Neural progenitor cell (in vitro differentiated cells): ENCODE data around the gene GPHN. TPM values are rescaled to one million over a fixed set of nuclear protein-coding genes. Genes with fewer than 3 reads are reported as not detected.

Experiments used
- DNase-seq: peaks from one replicate; pipeline ENCODE4 v3.0.0-alpha.2; 2016; ENCODE audit warnings: low spot score
- H2AFZ ChIP-seq: fragments of 200-600 bp; sonication (generic); replicated peaks from 2 replicates; pipeline ENCODE4 v1.6.1; 2016; ENCODE audit warnings: antibody characterized with exemption
- H3F3A ChIP-seq: fragments of 200-600 bp; sonication (generic); 2 replicates; pipeline ENCODE4 v1.6.1; 2016; ENCODE audit warnings: antibody characterized with exemption, low read depth
- H3K27ac ChIP-seq: fragments of 200-600 bp; sonication (generic); 2 replicates; pipeline ENCODE4 v1.5.1; 2016; ENCODE audit warnings: mild to moderate bottlenecking
- H3K27me3 ChIP-seq: fragments of 200-600 bp; sonication (generic); 2 replicates; pipeline ENCODE4 v1.6.1; 2016; ENCODE audit warnings: mild to moderate bottlenecking, moderate library complexity
- H3K36me3 ChIP-seq: fragments of 200-600 bp; sonication (generic); 2 replicates; pipeline ENCODE4 v1.5.1; 2016
- H3K4me1 ChIP-seq: fragments of 200-600 bp; sonication (generic); 2 replicates; pipeline ENCODE4 v1.6.1; 2016; ENCODE audit warnings: mixed run types
- H3K4me2 ChIP-seq: fragments of 200-600 bp; sonication (generic); 2 replicates; pipeline ENCODE4 v1.6.1; 2016
- H3K4me3 ChIP-seq: fragments of 200-600 bp; sonication (generic); 2 replicates; pipeline ENCODE4 v1.5.1; 2016
- H3K79me2 ChIP-seq: fragments of 200-600 bp; sonication (generic); 2 replicates; pipeline ENCODE4 v1.6.1; 2016; ENCODE audit warnings: low read depth
- H3K9ac ChIP-seq: fragments of 200-600 bp; sonication (generic); 2 replicates; pipeline ENCODE4 v1.6.1; 2016
- H3K9me3 ChIP-seq: fragments of 200-600 bp; sonication (generic); 2 replicates; pipeline ENCODE4 v1.5.1; 2016; ENCODE audit warnings: low read depth
- H4K20me1 ChIP-seq: fragments of 200-600 bp; sonication (generic); 2 replicates; pipeline ENCODE4 v1.6.1; 2016; ENCODE audit warnings: low read depth
- H3K27ac Mint-ChIP-seq: 3 replicates; pipeline ENCODE4 v1.8.0; 2021; ENCODE audit warnings: mixed read lengths
- H3K27me3 Mint-ChIP-seq: 2 replicates; pipeline ENCODE4 v1.8.0; 2022; ENCODE audit warnings: low read depth, mild to moderate bottlenecking, inconsistent platforms, moderate library complexity, mixed read lengths; ENCODE audit not compliant: insufficient read depth
- H3K36me3 Mint-ChIP-seq: 3 replicates; pipeline ENCODE4 v1.8.0; 2021; ENCODE audit warnings: mixed read lengths
- H3K4me1 Mint-ChIP-seq: 3 replicates; pipeline ENCODE4 v1.8.0; 2021; ENCODE audit warnings: mixed read lengths
- H3K4me3 Mint-ChIP-seq: 3 replicates; pipeline ENCODE4 v1.8.0; 2021; ENCODE audit warnings: mild to moderate bottlenecking, moderate library complexity, mixed read lengths
- H3K9me3 Mint-ChIP-seq: 3 replicates; pipeline ENCODE4 v1.8.0; 2020; ENCODE audit warnings: mixed read lengths
- EZH2 ChIP-seq: fragments of 200-600 bp; sonication (generic); IDR thresholded peaks from 2 replicates; pipeline ENCODE4 v1.6.1; 2017; ENCODE audit warnings: antibody characterized with exemption, mild to moderate bottlenecking, moderate library complexity
- EZH2phosphoT487 ChIP-seq: fragments of 200-600 bp; sonication (generic); IDR thresholded peaks from 2 replicates; pipeline ENCODE4 v1.6.1; 2017; ENCODE audit warnings: antibody characterized with exemption
- total RNA-seq: library from RNA; depleted of rRNA; stranded (reverse); fragments of >200 nt; gene quantifications from 2 replicates; pipeline ENCODE4 v1.2.3, GENCODE V29; 2015; ENCODE audit warnings: low replicate concordance
- TF ChIP-seq, protein P1 (sequence below): fragments of 200-600 bp; sonication (generic); IDR thresholded peaks from 2 replicates; pipeline ENCODE4 v1.5.1; 2017; ENCODE audit warnings: antibody characterized with exemption, mild to moderate bottlenecking

Gene GPHN
- total RNA-seq, 1 donor from 2014 or later = 42.9 TPM

DNA sequence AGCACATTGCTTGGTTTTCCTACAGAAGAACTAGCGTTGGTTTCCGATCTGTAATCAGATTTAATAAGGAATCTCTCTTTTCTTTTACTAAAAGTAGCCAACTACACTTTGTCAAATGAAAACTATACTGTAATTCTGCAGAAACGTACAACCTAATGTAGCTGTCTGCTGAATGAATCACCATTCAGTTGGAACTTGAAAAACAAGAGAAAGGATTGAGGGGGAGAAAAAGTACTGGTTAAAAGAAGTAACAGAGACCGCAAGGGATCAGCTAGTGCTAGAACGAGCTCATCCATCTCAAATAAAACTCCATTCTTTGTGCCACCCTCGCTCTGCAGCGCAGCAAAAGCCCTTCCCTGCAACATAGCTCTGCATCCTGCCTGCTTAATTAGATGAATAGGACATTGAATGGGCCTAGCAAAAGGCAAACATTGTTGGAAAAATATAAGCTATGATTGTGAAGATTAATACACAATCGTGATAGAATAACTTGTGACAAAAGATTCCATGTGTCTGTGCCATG, 683.9 kb downstream of the GPHN start:
- Histone ChIP-seq H3K4me3 (no peak overlapping the region), H2AFZ (no peak overlapping the region), H3F3A (no peaks in the 10 kb centered on the region), H3K4me1 (no peaks in the 10 kb centered on the region), H3K9ac (no peak overlapping the region), H3K27ac (no peak overlapping the region), H3K4me2 (no peak overlapping the region), H4K20me1 (no peaks in the 10 kb centered on the region), H3K79me2 (no peaks in the 10 kb centered on the region), H3K9me3 (no peaks in the 10 kb centered on the region), H3K36me3 (no peaks in the 10 kb centered on the region), H3K27me3 (no peaks in the 10 kb centered on the region)
- Mint-ChIP-seq H3K4me3 (no peak overlapping the region), H3K27ac (no peak overlapping the region), H3K9me3 (no peaks in the 10 kb centered on the region), H3K36me3 (no peaks in the 10 kb centered on the region), H3K4me1 (peaks cover 5% of the 10 kb centered on the region), H3K27me3 (peaks cover 4% of the 10 kb centered on the region)
- TF ChIP-seq, protein P1, sequence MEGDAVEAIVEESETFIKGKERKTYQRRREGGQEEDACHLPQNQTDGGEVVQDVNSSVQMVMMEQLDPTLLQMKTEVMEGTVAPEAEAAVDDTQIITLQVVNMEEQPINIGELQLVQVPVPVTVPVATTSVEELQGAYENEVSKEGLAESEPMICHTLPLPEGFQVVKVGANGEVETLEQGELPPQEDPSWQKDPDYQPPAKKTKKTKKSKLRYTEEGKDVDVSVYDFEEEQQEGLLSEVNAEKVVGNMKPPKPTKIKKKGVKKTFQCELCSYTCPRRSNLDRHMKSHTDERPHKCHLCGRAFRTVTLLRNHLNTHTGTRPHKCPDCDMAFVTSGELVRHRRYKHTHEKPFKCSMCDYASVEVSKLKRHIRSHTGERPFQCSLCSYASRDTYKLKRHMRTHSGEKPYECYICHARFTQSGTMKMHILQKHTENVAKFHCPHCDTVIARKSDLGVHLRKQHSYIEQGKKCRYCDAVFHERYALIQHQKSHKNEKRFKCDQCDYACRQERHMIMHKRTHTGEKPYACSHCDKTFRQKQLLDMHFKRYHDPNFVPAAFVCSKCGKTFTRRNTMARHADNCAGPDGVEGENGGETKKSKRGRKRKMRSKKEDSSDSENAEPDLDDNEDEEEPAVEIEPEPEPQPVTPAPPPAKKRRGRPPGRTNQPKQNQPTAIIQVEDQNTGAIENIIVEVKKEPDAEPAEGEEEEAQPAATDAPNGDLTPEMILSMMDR = no peak
- TF ChIP-seq EZH2 (no peak), EZH2phosphoT487 (no peak)
- DNase-seq = no peak

DNA sequence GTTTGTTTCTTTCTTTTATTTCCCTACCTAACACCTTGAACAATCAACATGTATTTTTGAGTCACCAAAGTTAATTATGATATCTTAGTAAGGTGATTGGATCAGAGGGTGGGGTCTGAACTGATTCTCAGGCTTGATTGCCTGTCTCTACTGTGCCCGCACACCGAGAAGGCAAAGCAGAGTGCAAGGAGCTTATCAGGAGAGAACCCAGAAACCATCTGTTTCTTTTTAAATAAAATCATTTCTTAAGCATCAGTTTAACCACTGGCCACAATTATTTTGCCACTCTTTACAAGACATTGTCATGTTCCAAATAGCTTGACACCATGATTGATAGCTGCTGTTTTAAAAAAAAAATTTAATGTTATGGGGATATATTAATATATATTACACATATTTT, 684.4 kb downstream of the GPHN start:
- TF ChIP-seq EZH2 = no peak
- TF ChIP-seq, protein P1 = no peak
- H3K9me3 ChIP-seq = no peaks in the 10 kb centered on the region
- peaks cover 5% of the 10 kb centered on the region for H3K4me1 Mint-ChIP-seq
- no peak overlapping the region for H3K27ac ChIP-seq
- no peak overlapping the region for H3K9ac ChIP-seq
- H3K27me3 ChIP-seq = no peaks in the 10 kb centered on the region
- H3K4me3 ChIP-seq = no peak overlapping the region
- H3K4me3 Mint-ChIP-seq = no peak overlapping the region
- no peak overlapping the region for H3K4me2 ChIP-seq
- no peaks in the 10 kb centered on the region for H3K79me2 ChIP-seq
- no peak overlapping the region for H3K27ac Mint-ChIP-seq
- H2AFZ ChIP-seq = no peak overlapping the region
- no peak for DNase-seq
- no peaks in the 10 kb centered on the region for H3F3A ChIP-seq
- H3K36me3 Mint-ChIP-seq = no peaks in the 10 kb centered on the region
- peaks cover 4% of the 10 kb centered on the region for H3K27me3 Mint-ChIP-seq
- H3K9me3 Mint-ChIP-seq = no peaks in the 10 kb centered on the region
- no peaks in the 10 kb centered on the region for H3K36me3 ChIP-seq
- no peaks in the 10 kb centered on the region for H4K20me1 ChIP-seq
- no peaks in the 10 kb centered on the region for H3K4me1 ChIP-seq

DNA sequence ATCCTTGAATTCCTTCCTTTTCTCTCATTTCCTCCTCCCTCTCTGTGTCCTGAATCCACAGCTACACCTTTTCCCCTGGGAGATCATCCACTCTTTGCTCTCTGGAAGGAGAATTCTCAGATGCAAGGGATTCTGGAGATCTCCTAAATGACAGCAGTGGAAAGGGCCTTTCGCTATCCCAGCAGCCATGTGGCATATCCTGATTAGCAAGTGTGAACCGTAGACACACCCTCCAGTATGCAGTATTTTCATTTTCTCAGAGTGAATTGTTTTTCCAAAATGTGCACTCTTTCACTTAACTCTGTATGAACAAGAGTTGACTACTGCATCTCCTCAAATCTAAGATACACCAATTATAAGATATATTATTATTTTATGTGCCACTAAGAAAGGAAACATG, 687.3 kb downstream of the GPHN start:
- TF ChIP-seq, protein P1 = no peak
- no peak for TF ChIP-seq EZH2phosphoT487
- no peak for TF ChIP-seq EZH2
- no peak overlapping the region for H3K4me3 Mint-ChIP-seq
- peaks cover 4% of the 10 kb centered on the region for H3K27me3 Mint-ChIP-seq
- H3K36me3 Mint-ChIP-seq = no peaks in the 10 kb centered on the region
- no peak overlapping the region for H3K4me3 ChIP-seq
- H3K9me3 Mint-ChIP-seq = no peaks in the 10 kb centered on the region
- no peaks in the 10 kb centered on the region for H3K27me3 ChIP-seq
- H3K9me3 ChIP-seq = no peaks in the 10 kb centered on the region
- no peak overlapping the region for H3K4me2 ChIP-seq
- H3K27ac Mint-ChIP-seq = no peak overlapping the region
- H3K4me1 Mint-ChIP-seq = no peaks in the 10 kb centered on the region
- no peak overlapping the region for H2AFZ ChIP-seq
- no peak overlapping the region for H3K27ac ChIP-seq
- H3K36me3 ChIP-seq = no peaks in the 10 kb centered on the region
- no peaks in the 10 kb centered on the region for H3K4me1 ChIP-seq
- H4K20me1 ChIP-seq = no peaks in the 10 kb centered on the region
- no peak for DNase-seq
- H3K9ac ChIP-seq = no peak overlapping the region
- H3K79me2 ChIP-seq = no peaks in the 10 kb centered on the region
- H3F3A ChIP-seq = no peaks in the 10 kb centered on the region
